GM23248 (cell line): ENCODE data around the gene HNRNPLL.

Source experiments
- EZH2 ChIP-seq: fragments of 200-600 bp; sonication (generic); IDR thresholded peaks from 2 replicates; pipeline ENCODE4 v1.6.1; 2018; ENCODE audit warnings: antibody characterized with exemption, mild to moderate bottlenecking; ENCODE audit not compliant: insufficient read depth, poor library complexity, severe bottlenecking
- EZH2phosphoT487 ChIP-seq: fragments of 200-600 bp; sonication (generic); IDR thresholded peaks from 2 replicates; pipeline ENCODE4 v1.6.1; 2018; ENCODE audit warnings: antibody characterized with exemption, moderate library complexity, mild to moderate bottlenecking, low read depth; ENCODE audit not compliant: insufficient read depth

DNA sequence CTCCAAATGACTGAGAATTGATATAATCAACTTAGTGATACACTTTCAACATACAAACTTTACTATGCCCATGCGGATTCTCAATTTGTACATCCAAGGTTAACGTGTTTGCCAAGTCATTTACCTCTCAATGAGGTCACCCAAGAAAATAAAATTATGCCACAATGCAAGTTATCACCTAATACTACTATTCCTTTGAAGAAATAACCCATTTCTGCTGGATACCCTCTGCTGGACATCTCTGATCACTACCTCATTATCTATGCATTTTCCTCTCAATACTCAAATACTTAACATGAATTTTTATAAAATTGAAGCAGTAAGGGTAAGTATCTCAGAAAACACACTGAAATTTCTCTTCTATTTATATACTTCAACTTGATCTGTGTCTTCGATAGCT lies 12.7 kb downstream of the HNRNPLL start:
- TF ChIP-seq EZH2 = no peak
- no peak for TF ChIP-seq EZH2phosphoT487
